IMR-90 (cell line): ENCODE results near the gene CACNA1D.

Experiments used
- BHLHE40 ChIP-seq: fragments of 150-350 bp; IDR thresholded peaks from 2 replicates; pipeline ENCODE4 v1.6.1; 2016; ENCODE audit warnings: mild to moderate bottlenecking, low read depth, low read length
- CEBPB ChIP-seq: IDR thresholded peaks from 2 replicates; pipeline ENCODE4 v1.6.1; 2012; ENCODE audit warnings: low read depth, low read length, improper control_type of control experiment
- CTCF ChIP-seq: conservative IDR thresholded peaks from 2 replicates; pipeline ENCODE4 v1.5.1; 2012; ENCODE audit warnings: mild to moderate bottlenecking, low read depth, low read length, improper control_type of control experiment
- ELK1 ChIP-seq: fragments of 150-350 bp; IDR thresholded peaks from 2 replicates; pipeline ENCODE4 v1.6.1; 2016; ENCODE audit warnings: low read depth, mild to moderate bottlenecking, low read length, moderate library complexity, borderline replicate concordance
- FOS ChIP-seq: fragments of 150-350 bp; IDR thresholded peaks from 2 replicates; pipeline ENCODE4 v1.6.1; 2016; ENCODE audit warnings: low read depth, low read length
- MAZ ChIP-seq: IDR thresholded peaks from 2 replicates; pipeline ENCODE4 v1.6.1; 2012; ENCODE audit warnings: low read depth, mild to moderate bottlenecking, low read length, improper control_type of control experiment, moderate library complexity, borderline replicate concordance
- MXI1 ChIP-seq: IDR thresholded peaks from 2 replicates; pipeline ENCODE4 v1.6.1; 2012; ENCODE audit warnings: low read depth, mild to moderate bottlenecking, low read length, moderate library complexity, borderline replicate concordance
- NFE2L2 ChIP-seq: fragments of 150-350 bp; IDR thresholded peaks from 2 replicates; pipeline ENCODE4 v1.6.1; 2016; ENCODE audit warnings: low read depth, mild to moderate bottlenecking, low read length
- POLR2A ChIP-seq: IDR thresholded peaks from 2 replicates; pipeline ENCODE4 v1.6.1; 2012; ENCODE audit warnings: mild to moderate bottlenecking, low read depth, low read length
- RAD21 ChIP-seq: IDR thresholded peaks from 2 replicates; pipeline ENCODE4 v1.6.1; 2012; ENCODE audit warnings: low read length, improper control_type of control experiment
- RCOR1 ChIP-seq: IDR thresholded peaks from 2 replicates; pipeline ENCODE4 v1.6.1; 2012; ENCODE audit warnings: mild to moderate bottlenecking, low read length, improper control_type of control experiment; ENCODE audit not compliant: insufficient replicate concordance
- RFX5 ChIP-seq: IDR thresholded peaks from 2 replicates; pipeline ENCODE4 v1.8.0; 2012; ENCODE audit warnings: low read depth, mild to moderate bottlenecking, low read length, moderate library complexity
- SMC3 ChIP-seq: fragments of 150-350 bp; IDR thresholded peaks from 2 replicates; pipeline ENCODE4 v1.6.1; 2016; ENCODE audit warnings: low read depth, mild to moderate bottlenecking, antibody characterized with exemption, low read length, moderate library complexity
- USF2 ChIP-seq: fragments of 150-350 bp; IDR thresholded peaks from 2 replicates; pipeline ENCODE4 v1.6.1; 2017; ENCODE audit warnings: mild to moderate bottlenecking, antibody characterized with exemption, low read length, low read depth

GRCh38 chr3:53482227-53482626 lies 12.2 kb upstream of the CACNA1D start:
- no peak for TF ChIP-seq CTCF
- no peak for TF ChIP-seq BHLHE40
- TF ChIP-seq SMC3, result no peak
- TF ChIP-seq RFX5, result no peak
- TF ChIP-seq NFE2L2, result no peak
- TF ChIP-seq POLR2A, result no peak
- no peak for TF ChIP-seq CEBPB
- TF ChIP-seq MAZ, result no peak
- no peak for TF ChIP-seq USF2
- TF ChIP-seq FOS, result no peak
- no peak for TF ChIP-seq RCOR1
- TF ChIP-seq MXI1, result no peak
- no peak for TF ChIP-seq ELK1
- TF ChIP-seq RAD21, result no peak
